Neural cell (in vitro differentiated cells): ENCODE measurements around the gene ADAMTS17. TPM values are rescaled to one million over a fixed set of nuclear protein-coding genes. Genes with fewer than 3 reads are reported as not detected.

Experiments
- H2AFZ ChIP-seq: fragments of 200-600, 300-800 bp; sonication (generic), shearing (Covaris generic); 2 replicates; pipeline ENCODE4 v1.6.0; 2014; ENCODE audit warnings: low read depth, mild to moderate bottlenecking, antibody characterized with exemption, low read length, moderate library complexity
- H3F3A ChIP-seq: fragments of 200-600 bp; shearing (Covaris generic); 2 replicates; pipeline ENCODE4 v1.6.1; 2016; ENCODE audit warnings: mild to moderate bottlenecking, moderate library complexity, mixed read lengths, antibody characterized with exemption, low read length; ENCODE audit not compliant: insufficient read depth, poor library complexity, severe bottlenecking
- H3K27ac ChIP-seq: fragments of 200-600, 300-800 bp; sonication (generic), shearing (Covaris generic); 2 replicates; pipeline ENCODE4 v1.5.1; 2014; ENCODE audit warnings: mild to moderate bottlenecking, low read length, moderate library complexity
- H3K27me3 ChIP-seq: fragments of 300-800, 200-600 bp; sonication (generic), shearing (Covaris generic); 2 replicates; pipeline ENCODE4 v1.6.0; 2014; ENCODE audit warnings: mild to moderate bottlenecking, low read depth, low read length, moderate library complexity; ENCODE audit not compliant: insufficient read depth
- H3K36me3 ChIP-seq: fragments of 300-800, 200-600 bp; sonication (generic), shearing (Covaris generic); 2 replicates; pipeline ENCODE4 v1.5.1; 2014; ENCODE audit warnings: mild to moderate bottlenecking, antibody characterized with exemption, low read length, moderate library complexity; ENCODE audit not compliant: insufficient read depth
- H3K4me2 ChIP-seq: fragments of 300-800, 200-600 bp; sonication (generic), shearing (Covaris generic); 2 replicates; pipeline ENCODE4 v1.6.0; 2014; ENCODE audit warnings: mild to moderate bottlenecking, low read length
- H3K4me3 ChIP-seq: fragments of 300-800, 200-600 bp; sonication (generic), shearing (Covaris generic); 2 replicates; pipeline ENCODE4 v1.5.1; 2014; ENCODE audit warnings: mild to moderate bottlenecking, low read length, moderate library complexity
- H3K79me2 ChIP-seq: fragments of 200-600 bp; shearing (Covaris generic); replicated peaks from 2 replicates; pipeline ENCODE4 v1.6.0; 2014; ENCODE audit warnings: mild to moderate bottlenecking, low read length, moderate library complexity; ENCODE audit not compliant: insufficient read depth
- H3K9ac ChIP-seq: fragments of 300-800, 200-600 bp; sonication (generic), shearing (Covaris generic); 2 replicates; pipeline ENCODE4 v1.6.1; 2016; ENCODE audit warnings: mild to moderate bottlenecking, low read length, mixed read lengths
- H3K9me2 ChIP-seq: fragments of 200-600 bp; shearing (Covaris generic); 2 replicates; pipeline ENCODE4 v1.6.1; 2016; ENCODE audit warnings: mild to moderate bottlenecking, low read length, mixed read lengths; ENCODE audit not compliant: insufficient read depth
- H3K9me3 ChIP-seq: fragments of 200-600, 300-800 bp; sonication (generic), shearing (Covaris generic); 2 replicates; pipeline ENCODE4 v1.6.1; 2016; ENCODE audit warnings: mild to moderate bottlenecking, mixed run types, low read length, moderate library complexity, mixed read lengths
- H4K20me1 ChIP-seq: fragments of 200-600 bp; shearing (Covaris generic); 2 replicates; pipeline ENCODE4 v1.6.1; 2016; ENCODE audit warnings: mild to moderate bottlenecking, mixed run types; ENCODE audit not compliant: insufficient read depth
- CTCF ChIP-seq: fragments of 450-650 bp; IDR thresholded peaks from 2 replicates; pipeline ENCODE4 v1.5.1; 2014; ENCODE audit warnings: antibody characterized with exemption, mild to moderate bottlenecking, moderate library complexity; ENCODE audit not compliant: poor library complexity, severe bottlenecking
- EP300 ChIP-seq: fragments of 450-650 bp; conservative IDR thresholded peaks from 2 replicates; pipeline ENCODE4 v1.6.1; 2014; ENCODE audit warnings: antibody characterized with exemption, mild to moderate bottlenecking, moderate library complexity; ENCODE audit not compliant: poor library complexity, severe bottlenecking
- EZH2 ChIP-seq: fragments of 200-600, 300-800 bp; shearing (Covaris generic), sonication (generic); IDR thresholded peaks from 2 replicates; pipeline ENCODE4 v1.6.1; 2014; ENCODE audit warnings: antibody characterized with exemption, low read length, borderline replicate concordance, mild to moderate bottlenecking; ENCODE audit not compliant: insufficient read depth, poor library complexity, severe bottlenecking
- MXI1 ChIP-seq: fragments of 450-650 bp; conservative IDR thresholded peaks from 2 replicates; pipeline ENCODE4 v1.6.1; 2014; ENCODE audit warnings: antibody characterized with exemption, mild to moderate bottlenecking; ENCODE audit not compliant: poor library complexity, severe bottlenecking
- POLR2AphosphoS5 ChIP-seq: IDR thresholded peaks from 2 replicates; pipeline ENCODE4 v1.6.1; 2012
- RAD21 ChIP-seq: fragments of 450-650 bp; conservative IDR thresholded peaks from 2 replicates; pipeline ENCODE4 v1.6.1; 2014; ENCODE audit warnings: antibody characterized with exemption, mild to moderate bottlenecking, moderate library complexity
- REST ChIP-seq: IDR thresholded peaks from 2 replicates; pipeline ENCODE4 v1.6.1; 2012; ENCODE audit warnings: borderline replicate concordance
- SMC3 ChIP-seq: fragments of 450-650 bp; conservative IDR thresholded peaks from 2 replicates; pipeline ENCODE4 v1.6.1; 2014; ENCODE audit warnings: antibody characterized with exemption, mild to moderate bottlenecking, moderate library complexity; ENCODE audit not compliant: poor library complexity
- TAF1 ChIP-seq: IDR thresholded peaks from 2 replicates; pipeline ENCODE4 v1.6.1; 2012; ENCODE audit warnings: low read depth
- polyA plus RNA-seq: library from polyadenylated mRNA; depleted of rRNA; stranded (reverse); fragments of >200 nt; gene quantifications from 2 replicates; pipeline ENCODE4 v1.2.3, GENCODE V29; 2014

The ADAMTS17 gene
- polyA plus RNA-seq, 1 donor from 2014 or later = 0.04 TPM

GRCh38 chr15:99963096-99963825 is 378.5 kb downstream of the ADAMTS17 start:
- Histone ChIP-seq H3K79me2 (no peaks in the 10 kb centered on the region), H3K4me3 (no peak overlapping the region)
- no peak for TF ChIP-seq EZH2
- TF ChIP-seq TAF1 = no peak
- no peak for TF ChIP-seq EP300
- no peak for TF ChIP-seq MXI1
- no peak for TF ChIP-seq REST
- no peak for TF ChIP-seq SMC3
- TF ChIP-seq POLR2AphosphoS5 = no peak
- TF ChIP-seq RAD21 = no peak

GRCh38 chr15:99962006-99962561 is 379.7 kb downstream of the ADAMTS17 start:
- Histone ChIP-seq H2AFZ (no peak overlapping the region), H3K27ac (no peak overlapping the region), H3K9me2 (no peaks in the 10 kb centered on the region), H3F3A (no peaks in the 10 kb centered on the region), H3K9me3 (no peaks in the 10 kb centered on the region), H3K4me3 (no peak overlapping the region), H3K27me3 (no peaks in the 10 kb centered on the region), H3K79me2 (no peaks in the 10 kb centered on the region), H3K4me2 (no peak overlapping the region), H4K20me1 (no peaks in the 10 kb centered on the region), H3K9ac (no peak overlapping the region), H3K36me3 (no peaks in the 10 kb centered on the region)
- TF ChIP-seq RAD21 = no peak
- TF ChIP-seq EP300 = no peak
- TF ChIP-seq CTCF = no peak
- TF ChIP-seq TAF1 = no peak
- TF ChIP-seq SMC3 = no peak
- no peak for TF ChIP-seq REST
- TF ChIP-seq MXI1 = no peak
- TF ChIP-seq POLR2AphosphoS5 = no peak
- no peak for TF ChIP-seq EZH2

More at GRCh38 chr15:99963096-99963825, 378.5 kb downstream of the ADAMTS17 start:
- Histone ChIP-seq H3K36me3 (no peaks in the 10 kb centered on the region), H3K9ac (no peak overlapping the region), H3K9me2 (no peaks in the 10 kb centered on the region), H3K27ac (no peak overlapping the region), H3K9me3 (no peaks in the 10 kb centered on the region), H3F3A (no peaks in the 10 kb centered on the region), H3K4me2 (no peak overlapping the region), H3K27me3 (no peaks in the 10 kb centered on the region), H2AFZ (no peak overlapping the region), H4K20me1 (no peaks in the 10 kb centered on the region)
